GM18870 (cell line): Measurements from ENCODE around the gene NAV2.

Source experiments
- ATAC-seq: cut with Tn5 transposase; IDR thresholded peaks from one replicate; pipeline ENCODE4 v1.9.1; 2021; ENCODE audit warnings: moderate library complexity; ENCODE audit not compliant: unreplicated experiment

The NAV2 gene

DNA sequence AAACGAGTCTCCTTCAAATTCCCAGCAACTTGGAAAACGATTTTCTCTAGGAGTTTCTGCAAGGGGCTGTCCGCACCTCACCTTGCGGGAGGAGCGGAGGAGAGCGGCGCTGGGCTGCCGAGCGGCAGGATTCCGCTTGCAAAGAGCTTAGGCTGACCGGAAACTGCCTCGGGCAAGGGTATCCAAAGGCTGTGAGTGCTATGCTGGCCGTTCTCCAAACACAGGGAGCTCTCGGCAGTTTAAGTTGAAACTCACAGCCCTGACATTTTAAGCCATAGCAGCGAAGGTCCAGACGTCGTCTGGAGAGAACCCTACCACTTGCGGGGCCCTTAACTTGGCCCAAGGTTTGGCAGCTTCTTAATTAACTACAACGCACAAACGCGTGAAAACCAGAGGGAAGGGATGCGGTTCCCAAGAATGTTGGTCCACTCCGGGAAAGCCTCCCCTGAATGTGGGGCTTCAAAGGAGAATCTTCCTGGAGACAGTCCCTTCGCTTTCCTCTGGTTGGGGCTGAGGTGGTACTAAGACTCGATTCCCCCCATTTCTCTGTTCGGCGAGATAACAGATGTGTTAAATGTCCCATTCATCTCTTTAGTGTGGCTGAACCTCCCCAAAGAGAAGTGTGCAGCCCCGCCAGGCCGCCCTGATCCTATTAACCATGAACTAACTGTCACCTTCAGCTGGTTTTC is 448.7 kb downstream of the NAV2 start:
- ATAC-seq = no peak

GRCh38 chr11:20161923-20162744 is 449.5 kb downstream of the NAV2 start:
- no peak for ATAC-seq

DNA sequence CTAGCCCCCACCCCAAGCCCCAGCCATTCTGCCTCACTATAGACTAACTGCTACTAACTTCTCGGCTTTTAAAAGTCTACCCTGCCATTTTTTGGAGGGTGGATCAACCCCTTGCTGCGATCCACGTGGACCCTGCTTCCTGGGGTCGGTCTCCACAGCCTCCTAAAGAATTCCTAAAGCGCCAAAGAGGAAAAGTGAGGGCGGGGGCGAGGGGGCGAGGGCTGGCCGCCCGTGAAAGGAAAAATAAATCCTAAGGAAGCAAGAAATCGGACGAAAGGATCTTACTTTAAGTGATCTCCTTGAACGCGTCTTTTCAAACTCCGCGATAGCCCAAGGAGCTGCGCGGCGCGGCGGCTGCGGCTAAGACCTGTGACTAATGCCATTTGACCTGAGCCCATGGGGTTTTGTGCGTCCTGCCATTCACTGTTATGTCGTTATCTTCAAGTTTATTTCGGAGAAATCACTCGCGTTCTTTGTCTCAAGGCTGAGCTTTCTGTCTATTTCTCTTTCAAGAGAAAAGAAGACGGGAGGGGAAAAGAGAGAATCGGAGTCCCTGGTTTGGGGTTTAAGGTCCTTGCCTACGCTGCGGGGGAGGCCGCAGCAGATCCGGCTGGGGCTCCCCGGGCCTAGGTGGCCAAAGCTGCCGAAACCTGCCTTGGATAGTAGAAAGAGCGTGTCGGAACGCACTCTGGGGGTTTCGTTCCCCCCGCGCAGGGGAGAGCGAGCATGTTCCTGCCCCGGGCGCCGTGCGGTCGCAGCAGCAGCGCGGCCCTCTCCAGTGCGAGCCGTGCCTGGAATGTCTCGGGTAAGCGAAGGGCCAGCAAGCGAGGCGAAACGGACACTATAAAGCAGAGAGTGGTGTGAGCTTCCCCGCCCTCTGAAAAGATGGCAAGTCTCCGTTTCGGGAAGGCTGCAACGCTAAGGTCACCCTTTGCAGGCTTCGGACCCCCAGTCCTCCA is 450.5 kb downstream of the NAV2 start:
- no peak for ATAC-seq

- no peak for ATAC-seq
Observed at GRCh38 chr11:20163783-20164481, 451.3 kb downstream of the NAV2 start.
